Coronary artery (tissue), 2 donors: Measurements from ENCODE around the gene IL10RA.

Experiments used
- DNase-seq: peaks from one replicate; pipeline ENCODE4 v3.0.0-alpha.2; 2017; ENCODE audit warnings: low spot score
- H3K27ac ChIP-seq, 2 donors: fragments of 200-600 bp; sonication (generic); one replicate each; pipeline ENCODE4 v1.5.1; 2016 to 2019
- H3K4me3 ChIP-seq: fragments of 200-600 bp; sonication (generic); 2 replicates; pipeline ENCODE4 v1.5.1; 2016; ENCODE audit warnings: mild to moderate bottlenecking, moderate library complexity
- TF ChIP-seq, protein P1 (sequence below): fragments of 200-600 bp; sonication (generic); IDR thresholded peaks from one replicate; pipeline ENCODE4 v1.5.1; 2019; ENCODE audit warnings: antibody characterized with exemption

Gene IL10RA

DNA sequence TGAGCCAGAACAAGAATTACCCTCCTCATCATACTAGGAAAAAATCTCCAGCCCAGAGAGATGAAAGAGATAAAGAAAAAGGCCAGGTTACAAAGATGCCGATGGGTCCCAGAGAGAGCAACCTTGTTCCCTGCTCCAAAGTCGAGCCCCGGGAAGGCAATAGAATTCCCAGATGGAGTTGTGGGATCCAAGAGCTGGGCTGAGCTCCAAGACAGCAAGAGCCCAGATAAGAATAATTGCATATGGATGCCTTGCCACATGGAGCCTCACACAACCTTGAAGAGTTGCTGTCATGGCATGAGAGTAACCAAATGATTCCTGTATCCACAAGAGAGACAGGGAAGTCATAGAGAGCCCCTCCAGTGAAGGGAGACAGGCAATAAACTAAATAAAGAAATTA lies 30.9 kb downstream of the IL10RA start:
- no peak overlapping the region for H3K27ac ChIP-seq
- TF ChIP-seq, protein P1, sequence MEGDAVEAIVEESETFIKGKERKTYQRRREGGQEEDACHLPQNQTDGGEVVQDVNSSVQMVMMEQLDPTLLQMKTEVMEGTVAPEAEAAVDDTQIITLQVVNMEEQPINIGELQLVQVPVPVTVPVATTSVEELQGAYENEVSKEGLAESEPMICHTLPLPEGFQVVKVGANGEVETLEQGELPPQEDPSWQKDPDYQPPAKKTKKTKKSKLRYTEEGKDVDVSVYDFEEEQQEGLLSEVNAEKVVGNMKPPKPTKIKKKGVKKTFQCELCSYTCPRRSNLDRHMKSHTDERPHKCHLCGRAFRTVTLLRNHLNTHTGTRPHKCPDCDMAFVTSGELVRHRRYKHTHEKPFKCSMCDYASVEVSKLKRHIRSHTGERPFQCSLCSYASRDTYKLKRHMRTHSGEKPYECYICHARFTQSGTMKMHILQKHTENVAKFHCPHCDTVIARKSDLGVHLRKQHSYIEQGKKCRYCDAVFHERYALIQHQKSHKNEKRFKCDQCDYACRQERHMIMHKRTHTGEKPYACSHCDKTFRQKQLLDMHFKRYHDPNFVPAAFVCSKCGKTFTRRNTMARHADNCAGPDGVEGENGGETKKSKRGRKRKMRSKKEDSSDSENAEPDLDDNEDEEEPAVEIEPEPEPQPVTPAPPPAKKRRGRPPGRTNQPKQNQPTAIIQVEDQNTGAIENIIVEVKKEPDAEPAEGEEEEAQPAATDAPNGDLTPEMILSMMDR: no peak
- H3K4me3 ChIP-seq: no peak overlapping the region

DNA sequence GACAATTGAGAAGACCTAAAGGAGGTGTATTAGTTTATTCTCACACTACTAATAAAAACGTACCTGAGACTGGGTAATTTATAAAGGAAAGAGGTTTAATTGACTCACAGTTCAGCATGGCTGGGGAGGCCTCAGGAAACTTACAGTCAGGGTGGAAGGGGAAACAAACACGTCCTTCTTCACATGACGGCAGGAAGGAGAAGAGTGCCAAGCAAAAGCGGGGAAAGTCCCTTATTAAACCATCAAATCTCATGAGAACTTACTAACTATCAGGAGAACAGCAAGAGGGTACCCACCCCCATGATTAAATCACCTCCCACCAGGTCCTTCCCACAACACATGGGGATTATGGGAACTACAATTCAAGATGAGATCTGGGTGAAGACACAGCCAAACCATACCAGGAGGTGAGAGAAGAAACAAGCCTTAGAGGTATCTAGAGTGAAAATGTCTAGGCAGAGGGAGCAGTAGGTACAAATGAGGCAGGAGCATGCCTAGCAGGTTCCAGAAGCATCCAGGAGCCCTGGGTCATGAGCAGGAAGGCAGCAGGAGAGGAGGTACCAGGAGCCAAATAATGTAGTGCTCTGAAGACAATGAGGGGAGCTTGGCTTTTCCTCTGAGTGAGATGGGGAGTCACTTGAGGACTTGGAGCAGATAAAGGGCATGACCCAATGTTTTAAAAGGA lies 31.6 kb downstream of the IL10RA start:
- Histone ChIP-seq H3K4me3 (no peak overlapping the region), H3K27ac (no peak overlapping the region)
- TF ChIP-seq, protein P1: no peak
- no peak for DNase-seq

More for the DNA sequence above, 30.9 kb downstream of the IL10RA start:
- DNase-seq: no peak

DNA sequence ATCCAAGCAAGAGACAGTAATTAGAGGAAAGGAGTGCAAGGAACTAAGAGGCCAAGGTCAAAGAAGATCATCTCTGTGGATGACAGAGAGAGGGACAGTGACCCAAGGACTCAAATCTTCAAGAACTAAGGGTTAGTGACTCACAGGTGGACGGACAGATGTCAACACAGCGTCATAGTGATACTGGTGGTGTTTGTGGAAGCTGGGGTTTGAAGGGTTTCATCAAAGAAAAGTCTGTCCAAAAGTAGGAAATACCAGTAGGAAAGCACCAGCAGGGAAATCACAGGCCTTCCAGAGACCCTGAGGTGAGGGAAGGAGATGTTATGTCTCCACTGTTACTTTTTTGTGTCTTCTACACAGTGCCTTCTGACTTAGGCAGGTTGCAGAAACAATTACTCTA lies 32.2 kb downstream of the IL10RA start:
- no peak for DNase-seq
- TF ChIP-seq, protein P1: no peak
- Histone ChIP-seq H3K27ac (no peak overlapping the region), H3K4me3 (no peak overlapping the region)

DNA sequence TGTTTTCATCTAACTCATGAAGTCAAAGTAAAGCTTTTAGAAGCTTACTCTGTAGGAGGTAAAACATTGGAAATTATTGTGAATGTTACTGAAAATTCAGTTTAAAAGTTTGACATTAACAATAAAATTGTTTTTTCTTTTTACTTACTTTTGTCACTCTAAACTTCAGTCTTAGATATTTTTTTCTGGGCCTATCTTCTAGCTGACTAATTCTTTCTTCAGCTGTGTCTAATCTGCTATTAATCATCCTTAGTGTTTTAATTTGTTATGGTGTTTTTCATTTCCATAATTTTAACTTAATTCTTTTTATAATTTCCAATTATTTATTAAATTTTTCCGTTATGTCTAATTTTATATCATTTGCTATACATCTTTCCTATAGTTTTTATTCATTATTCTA lies 35.0 kb downstream of the IL10RA start:
- no peak overlapping the region for H3K27ac ChIP-seq
- TF ChIP-seq, protein P1: no peak
- no peak for DNase-seq

DNA sequence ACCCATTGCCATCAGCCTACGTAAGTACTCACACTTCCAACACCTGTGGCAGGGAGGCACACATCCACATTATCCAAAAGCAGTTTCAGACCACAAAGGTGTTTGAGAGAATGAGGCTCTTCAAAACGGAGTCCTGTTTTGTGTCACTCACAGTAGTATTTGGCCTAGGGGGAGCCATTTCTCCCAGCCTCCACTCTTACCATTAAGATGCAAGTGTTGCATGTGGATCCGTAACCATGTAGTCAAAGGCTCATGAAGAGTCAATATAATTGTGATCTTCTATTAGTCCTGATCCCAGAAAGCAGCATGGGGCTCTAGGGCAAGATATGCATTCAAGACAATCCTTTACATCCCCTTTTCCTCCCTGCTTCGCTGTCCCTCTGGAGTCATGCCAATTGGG lies 41.5 kb downstream of the IL10RA start:
- H3K27ac ChIP-seq: no peak overlapping the region
- TF ChIP-seq, protein P1: no peak
- no peak for DNase-seq
- no peak overlapping the region for H3K4me3 ChIP-seq

More for the DNA sequence above, 35.0 kb downstream of the IL10RA start:
- H3K4me3 ChIP-seq: no peak overlapping the region

DNA sequence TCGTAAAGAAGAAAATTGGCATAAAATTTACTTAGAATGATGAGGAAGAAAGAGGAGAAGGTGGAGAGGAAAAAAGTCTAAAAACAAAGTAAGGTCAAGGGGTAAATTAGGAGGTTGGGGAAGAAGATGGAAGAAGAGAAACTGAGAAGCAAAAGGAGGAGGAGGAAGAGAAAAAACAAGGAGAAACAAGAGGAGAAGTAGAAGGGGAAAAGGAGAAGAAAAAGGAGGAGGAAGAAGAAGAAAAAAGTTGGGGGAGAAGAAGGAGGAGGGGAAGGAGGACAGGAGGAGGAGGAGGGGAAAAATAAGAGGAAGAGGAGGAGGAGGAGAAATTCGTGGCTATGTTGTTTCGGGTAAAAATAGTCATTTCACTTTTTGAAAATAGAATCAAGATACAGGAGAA lies 42.4 kb downstream of the IL10RA start:
- H3K4me3 ChIP-seq: no peak overlapping the region
- TF ChIP-seq, protein P1: no peak
- no peak overlapping the region for H3K27ac ChIP-seq
- DNase-seq: no peak

DNA sequence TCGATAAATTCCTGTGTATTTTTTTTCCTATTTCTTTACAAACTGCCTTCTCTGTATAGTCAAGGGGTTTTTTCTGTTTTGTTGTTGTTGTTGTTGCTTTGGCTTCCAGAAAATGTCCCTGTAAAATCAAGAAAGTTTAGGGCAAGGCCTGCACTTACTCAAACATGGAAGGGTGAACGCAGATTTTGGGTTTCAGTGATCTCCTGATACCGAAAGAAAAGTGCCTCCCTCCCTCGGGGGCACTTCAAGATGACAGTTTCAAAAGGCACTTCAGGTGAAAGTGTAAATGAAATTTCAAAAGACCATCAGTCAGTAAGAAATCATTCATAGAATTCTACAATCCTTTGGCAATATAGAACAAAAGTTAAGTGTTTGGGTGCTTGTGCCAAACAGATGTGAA lies 47.2 kb downstream of the IL10RA start:
- Histone ChIP-seq H3K27ac (no peak overlapping the region), H3K4me3 (no peak overlapping the region)
- DNase-seq: no peak
- TF ChIP-seq, protein P1: no peak
